Ovary (tissue), 9 donors: Measurements from ENCODE around the gene MEG3. TPM values are rescaled to one million over a fixed set of nuclear protein-coding genes. Genes with fewer than 3 reads are reported as not detected.
A peak's percentile ranks its signal among the peaks of the same experiment; 100 is the strongest.

Experiments
- DNase-seq, 5 donors: peaks; one replicate each; pipeline ENCODE4 v3.0.0-alpha.2; 2019 to 2020
- H3K27ac ChIP-seq, 2 donors: fragments of 200-600 bp; one replicate each; pipeline versions ENCODE4 v1.5.1 to v1.8.0; 2019 to 2022
- H3K27me3 ChIP-seq: fragments of 200-600 bp; one replicate; pipeline ENCODE4 v1.8.0; 2022
- H3K36me3 ChIP-seq: fragments of 200-600 bp; sonication (generic); one replicate; pipeline ENCODE4 v1.5.1; 2019
- H3K4me1 ChIP-seq: one replicate; pipeline ENCODE4 v1.8.1; 2013; ENCODE audit warnings: mild to moderate bottlenecking, moderate library complexity; ENCODE audit not compliant: insufficient read depth
- H3K4me3 ChIP-seq: fragments of 200-600 bp; sonication (generic); one replicate; pipeline ENCODE4 v1.5.1; 2017
- H3K9me3 ChIP-seq, 2 donors: fragments of 200-600 bp in 1 of 2; sonication (generic) in 1 of 2; one replicate each; pipeline versions ENCODE4 v1.5.1 to v1.8.1; 2013 to 2019; ENCODE audit warnings: mild to moderate bottlenecking in 1 of 2, moderate library complexity in 1 of 2
- CTCF ChIP-seq, 3 donors: fragments of 450-650 bp in 2 of 3; fragments of 200-600 bp in 1 of 3; IDR thresholded peaks; one replicate each; pipeline versions ENCODE4 v1.5.1 to v1.8.0; 2016 to 2022; ENCODE audit warnings: antibody characterized with exemption in 3 of 3, mild to moderate bottlenecking in 1 of 3
- EP300 ChIP-seq: sonication (generic); formaldehyde crosslinking; IDR thresholded peaks from one replicate; pipeline ENCODE4 v1.6.1; 2017; ENCODE audit warnings: antibody characterized with exemption
- POLR2A ChIP-seq: fragments of 450-650 bp; IDR thresholded peaks from one replicate; pipeline ENCODE4 v1.6.1; 2017; ENCODE audit warnings: antibody characterized with exemption, mild to moderate bottlenecking, moderate library complexity
- WGBS, 3 donors: extraction: QIAGEN DNeasy Blood & Tissue Kit in 1 of 3; methylation state at CpG; one replicate each; pipeline versions ENCODE4 v1.1.5 to v1.1.7; 2013 to 2017; 5-methylcytosine and 5-hydroxymethylcytosine counted together
- intact Hi-C, 4 donors: fragments of 100-400 bp; cut with DNase I; formaldehyde crosslinking; loops; one replicate each; pipeline versions ENCODE4 v1.11.0 to v1.15.1; 2022 to 2023
- microRNA counts: library from miRNA; unstranded; fragments of <30 nt; microRNA quantifications from one replicate; lab custom pipeline; 2016
- microRNA-seq, 3 donors: library from miRNA; unstranded; fragments of <30 nt; microRNA quantifications; one replicate each; pipeline versions ENCODE4 to v1.2.0, GENCODE V29; 2019 to 2020
- polyA plus RNA-seq, 2 donors: library from polyadenylated mRNA; stranded (reverse); fragments of 200-250 nt in 1 of 2; fragments of 350-450 nt in 1 of 2; fragmentation: Illumina TruSeq in 1 of 2; extraction: RNeasy Lipid Tissue Mini Kit (QIAGEN cat#74804) in 1 of 2; gene quantifications; one replicate each; pipeline ENCODE4 v1.2.3, GENCODE V29; 2013 to 2014
- small RNA-seq: library from RNA; depleted of rRNA; stranded (forward); fragments of <200 nt; gene quantifications from one replicate; pipeline ENCODE3, GENCODE V24; 2016
- total RNA-seq, 7 donors: library from RNA; depleted of rRNA in 2 of 7; stranded (reverse); fragments of >200 nt in 2 of 7; fragmentation: NEBNext Ultra II Directional in 3 of 7; extraction: Animal tissue kit (Norgen Biotek cat#: 25700) in 3 of 7; gene quantifications; one replicate each; pipeline versions ENCODE4 v1.1.0 to v1.2.4, GENCODE V29; 2016 to 2023
- donor health status: DM: no; HTN: no; CAD: no; lungs with moderate emphysema.
- donor health status: DM: no; HTN: no; CAD: no.
- donor health status: Bipolar disorder and iron deficiency.
- donor health status: DM: yes; HTN: yes; CAD: no.
- donor health status: DM: no; HTN: no; CAD: no.
- donor health status: DM: yes; HTN: yes; CAD: no.

The MEG3 gene
- total and polyA plus RNA-seq, 9 donors = 186 to 1,950 (median 396) TPM

GRCh38 chr14:100905166-100905565, 79.2 kb downstream of the MEG3 start:
- Histone ChIP-seq H3K9me3 (no peaks in the 10 kb centered on the region), H3K27me3 (no peaks in the 10 kb centered on the region), H3K4me1 (no peaks in the 10 kb centered on the region), H3K36me3 (no peaks in the 10 kb centered on the region), H3K27ac (no peak overlapping the region), H3K4me3 (no peak overlapping the region)
- DNase-seq = peak in 1 of 5 donors; percentile 40
- TF ChIP-seq POLR2A (no peak), EP300 (no peak), CTCF (IDR thresholded peaks at IDR 0.05) (no peak)
- 66 to 70% (median 66%) methylated on average over 12 of the region's 12 CpGs for WGBS, 3 donors
- intact Hi-C loops = loop anchor here in 1 of 4 donors (10.0 kb wide), 1 partner anchor 660 kb away; the partner anchor contains the start of gene DIO3

- Histone ChIP-seq H3K27ac (no peak overlapping the region), H3K4me1 (no peaks in the 10 kb centered on the region), H3K27me3 (no peaks in the 10 kb centered on the region), H3K9me3 (no peaks in the 10 kb centered on the region), H3K4me3 (no peak overlapping the region), H3K36me3 (no peaks in the 10 kb centered on the region)
- WGBS, 3 donors = 58 to 68% (median 59%) methylated on average over 6 of the region's 6 CpGs
- intact Hi-C loops = loop anchor here in 1 of 4 donors (10.0 kb wide), 1 partner anchor 658 kb away; the partner anchor contains the start of gene DIO3
- TF ChIP-seq EP300 (no peak), CTCF (IDR thresholded peaks at IDR 0.05) (peak in 1 of 3 donors; percentile 9), POLR2A (no peak)
- peak in 1 of 5 donors; percentile 39 for DNase-seq
These were observed 80.5 kb downstream of the MEG3 start for GRCh38 chr14:100906420-100906819.

- Histone ChIP-seq H3K27me3 (no peaks in the 10 kb centered on the region), H3K27ac (no peak overlapping the region), H3K36me3 (no peaks in the 10 kb centered on the region), H3K9me3 (no peaks in the 10 kb centered on the region), H3K4me1 (no peaks in the 10 kb centered on the region), H3K4me3 (no peak overlapping the region)
- intact Hi-C loops = loop anchor here in 1 of 4 donors (10.0 kb wide), 1 partner anchor 658 kb away; the partner anchor contains the start of gene DIO3
- 90 to 91% (median 90%) methylated on average over 8 of the region's 8 CpGs for WGBS, 3 donors
- TF ChIP-seq POLR2A (no peak), CTCF (IDR thresholded peaks at IDR 0.05) (no peak), EP300 (no peak)
- no peak for DNase-seq
These were observed 81.3 kb downstream of the MEG3 start for GRCh38 chr14:100907240-100907639.

GRCh38 chr14:100909439-100909838, 83.5 kb downstream of the MEG3 start:
- TF ChIP-seq CTCF (IDR thresholded peaks at IDR 0.05) (no peak), POLR2A (no peak), EP300 (no peak)
- Histone ChIP-seq H3K4me3 (no peak overlapping the region), H3K4me1 (no peaks in the 10 kb centered on the region), H3K27me3 (no peaks in the 10 kb centered on the region), H3K27ac (no peak overlapping the region), H3K9me3 (no peaks in the 10 kb centered on the region), H3K36me3 (no peaks in the 10 kb centered on the region)
- intact Hi-C loops = loop anchor here in 1 of 4 donors (10.0 kb wide), 1 partner anchor 655 kb away; the partner anchor contains the start of gene DIO3
- DNase-seq = no peak
- WGBS, 3 donors = 79 to 84% (median 82%) methylated on average over 9 of the region's 9 CpGs

MicroRNAs within 50 kb of the gene (microRNA counts, 767-probe panel; counts per million panel counts)
- microRNA hsa-miR-127-3p (lab: Ali Mortazavi, UCI) (4,946 counts per million, percentile 94 among the panel's probes with 10 or more counts), microRNA hsa-miR-127-5p (lab: Ali Mortazavi, UCI) (530 counts per million, percentile 78 among the panel's probes with 10 or more counts), microRNA hsa-miR-136-5p (lab: Ali Mortazavi, UCI) (530 counts per million, percentile 78 among the panel's probes with 10 or more counts), microRNA hsa-miR-337-3p (lab: Ali Mortazavi, UCI) (1,402 counts per million, percentile 79 among the panel's probes with 10 or more counts), microRNA hsa-miR-337-5p (lab: Ali Mortazavi, UCI) (2,870 counts per million, percentile 85 among the panel's probes with 10 or more counts), microRNA hsa-miR-431-5p (lab: Ali Mortazavi, UCI) (530 counts per million, percentile 78 among the panel's probes with 10 or more counts), microRNA hsa-miR-432-5p (lab: Ali Mortazavi, UCI) (2,572 counts per million, percentile 84 among the panel's probes with 10 or more counts), microRNA hsa-miR-433 (lab: Ali Mortazavi, UCI) (2,440 counts per million, percentile 83 among the panel's probes with 10 or more counts), microRNA hsa-miR-493-3p (lab: Ali Mortazavi, UCI) (530 counts per million, percentile 78 among the panel's probes with 10 or more counts), microRNA hsa-miR-665 (lab: Ali Mortazavi, UCI) (530 counts per million, percentile 78 among the panel's probes with 10 or more counts), microRNA hsa-miR-770-5p (lab: Ali Mortazavi, UCI) (530 counts per million, percentile 78 among the panel's probes with 10 or more counts)

Small RNAs within 50 kb of the gene (microRNA-seq; reads per million reads assigned to microRNA genes)
- gene MIR127 (866 to 2,145 (median 1,443) reads per million in 3 donors), gene MIR136 (67.5 to 163 (median 160) reads per million in 3 donors), gene MIR2392 (0 reads per million in 3 donors), gene MIR337 (353 to 608 (median 502) reads per million in 3 donors), gene MIR431 (33.1 to 55.9 (median 39.1) reads per million in 3 donors), gene MIR432 (24.4 to 114 (median 59.6) reads per million in 3 donors), gene MIR433 (35.9 to 77.3 (median 75.5) reads per million in 3 donors), gene MIR493 (166 to 364 (median 216) reads per million in 3 donors), gene MIR665 (0.79 to 3.9 (median 1.9) reads per million in 3 donors)

Small RNAs within 50 kb of the gene (small RNA-seq; reads per million reads assigned to genes)
- not detected for gene AL117190.3
- not detected for gene MIR127
- gene MIR136 = not detected
- not detected for gene MIR2392
- gene MIR337 = 0.70 reads per million, percentile 39 among the genes with 10 or more reads in this experiment
- gene MIR431 = not detected
- gene MIR432 = not detected
- gene MIR433 = not detected
- 10.0 reads per million, percentile 84 among the genes with 10 or more reads in this experiment for gene MIR493
- not detected for gene RF01928
- gene RF02145 = not detected
- 5.1 reads per million, percentile 80 among the genes with 10 or more reads in this experiment for gene SNORD112

Other genes with a start within 250 kb of the MEG3 start
- gene BEGAIN, start 238.7 kb upstream of the MEG3 start, total RNA-seq = 10 to 100 TPM in 1 of 7 donors, 1 to 10 TPM in 6; 1.8 to 11.0 (median 5.2) TPM
- gene BEGAIN, start 238.7 kb upstream of the MEG3 start, polyA plus RNA-seq = 1 to 10 TPM in 1 of 2 donors, under 1 TPM in 1; 0.35 to 1.9 TPM
- 1,000 to 10,000 TPM in 2 of 7 donors, 100 to 1,000 TPM in 4, 10 to 100 TPM in 1; 67.0 to 1,875 (median 133) TPM for gene DLK1, start 99.2 kb upstream of the MEG3 start, total RNA-seq
- gene DLK1, start 99.2 kb upstream of the MEG3 start, polyA plus RNA-seq = 100 to 1,000 TPM in 1 of 2 donors, 10 to 100 TPM in 1; 34.2 to 101 TPM
- 1 to 10 TPM in 1 of 7 donors, under 1 TPM in 4, not detected in 2; 0.13 to 1.3 (median 0.53) TPM for gene RTL1, start 77.6 kb downstream of the MEG3 start, total RNA-seq
- under 1 TPM; 0.06 to 0.08 TPM for gene RTL1, start 77.6 kb downstream of the MEG3 start, polyA plus RNA-seq